Activated CD4-positive, alpha-beta T cell treated with anti-CD3 and anti-CD28 coated beads for 1 hour (primary cell): ENCODE results near the gene PMM2.
"Not testable (repeated sequence)": the region's sequence is repeated elsewhere in the genome, so short reads cannot be mapped to it uniquely, and the experiment has no call there.

ENCODE experiments used
- DNase-seq: peaks from one replicate; pipeline ENCODE4 v3.0.0-alpha.2; 2020

Gene PMM2

DNA sequence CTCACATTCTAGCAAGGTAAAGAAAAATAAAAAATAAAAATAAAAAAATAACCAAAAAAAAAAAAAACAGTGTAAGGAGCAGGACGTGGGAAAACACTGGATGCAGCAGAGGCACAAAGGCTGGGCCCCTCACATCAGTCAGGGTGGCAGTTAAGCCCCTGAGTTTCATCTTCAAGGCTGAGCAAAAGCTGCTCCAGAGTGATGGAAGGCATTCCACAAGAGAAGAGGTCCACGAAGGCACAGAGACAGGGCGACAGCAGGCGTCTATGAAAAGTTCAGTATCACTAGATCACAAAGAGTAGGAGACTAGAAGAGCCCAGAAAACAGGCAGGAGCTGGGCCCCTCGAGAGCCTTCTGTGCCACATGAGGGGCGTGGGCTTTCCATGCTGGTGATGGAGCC is 12.2 kb upstream of the PMM2 start:
- DNase-seq = no peak

DNA sequence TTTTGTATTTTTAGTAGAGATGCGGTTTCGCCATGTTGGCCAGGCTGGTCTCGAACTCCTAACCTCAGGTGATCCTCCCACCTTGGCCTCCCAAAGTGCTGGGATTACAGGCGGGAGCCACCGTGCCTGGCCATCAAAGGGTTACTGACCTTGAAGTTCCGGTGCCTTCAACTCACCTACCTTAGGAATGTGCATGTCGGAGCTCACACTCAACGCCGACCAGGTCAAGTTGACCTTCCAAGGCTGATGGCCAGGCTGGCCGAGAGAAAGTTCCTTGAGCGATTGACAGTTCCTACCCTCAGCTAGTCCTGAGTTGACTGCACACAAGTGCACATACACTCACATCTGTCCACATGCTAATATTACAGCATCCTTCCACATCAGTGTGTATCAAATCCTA is 11.3 kb upstream of the PMM2 start:
- DNase-seq = not testable (repeated sequence)

DNA sequence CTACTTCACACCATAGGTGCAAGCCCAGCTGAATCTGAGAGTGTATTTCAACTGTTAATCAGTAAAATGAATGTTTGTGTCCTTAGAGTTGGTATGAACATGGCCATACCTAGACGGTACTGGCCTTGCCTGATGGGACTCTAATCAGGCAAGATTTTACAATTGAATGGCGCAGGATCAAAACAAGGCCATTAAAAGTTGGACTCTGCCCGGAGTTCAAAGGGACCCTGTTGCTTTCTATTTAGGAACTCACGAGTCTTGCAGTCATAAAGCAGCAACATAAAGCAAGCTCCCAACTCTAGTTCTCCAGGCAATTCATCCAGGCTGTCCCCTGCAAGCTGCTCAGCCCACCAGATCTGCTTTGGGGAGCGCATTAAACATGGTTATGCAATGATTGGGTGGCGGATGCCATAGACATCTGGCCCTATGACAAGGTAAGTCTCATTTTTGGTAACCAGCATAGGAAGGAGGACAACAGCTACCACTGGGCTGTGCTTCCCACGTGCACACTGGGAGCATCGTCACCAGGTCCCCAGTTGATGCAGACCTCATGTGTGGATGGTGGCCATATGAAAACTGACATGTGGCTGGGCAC is 9.0 kb upstream of the PMM2 start:
- DNase-seq = no peak

DNA sequence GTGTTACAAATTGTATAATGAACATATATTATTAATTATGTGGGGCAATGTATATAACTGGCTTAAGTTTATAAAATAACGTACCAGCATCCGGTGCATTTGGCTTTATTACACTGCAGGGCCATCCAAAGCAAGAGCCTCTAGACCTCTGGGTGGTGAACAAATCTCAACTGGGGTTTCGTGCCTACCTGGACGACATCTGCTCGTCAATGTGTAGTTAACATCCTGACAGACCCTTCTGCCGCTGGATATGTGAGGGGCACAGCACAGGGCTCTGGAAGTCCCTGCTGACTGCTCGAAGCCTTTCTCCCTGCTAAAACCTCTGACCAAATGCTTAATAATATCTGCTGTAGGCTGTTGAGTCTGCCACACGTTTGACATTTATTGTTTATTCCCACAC is 2.5 kb upstream of the PMM2 start:
- no peak for DNase-seq

DNA sequence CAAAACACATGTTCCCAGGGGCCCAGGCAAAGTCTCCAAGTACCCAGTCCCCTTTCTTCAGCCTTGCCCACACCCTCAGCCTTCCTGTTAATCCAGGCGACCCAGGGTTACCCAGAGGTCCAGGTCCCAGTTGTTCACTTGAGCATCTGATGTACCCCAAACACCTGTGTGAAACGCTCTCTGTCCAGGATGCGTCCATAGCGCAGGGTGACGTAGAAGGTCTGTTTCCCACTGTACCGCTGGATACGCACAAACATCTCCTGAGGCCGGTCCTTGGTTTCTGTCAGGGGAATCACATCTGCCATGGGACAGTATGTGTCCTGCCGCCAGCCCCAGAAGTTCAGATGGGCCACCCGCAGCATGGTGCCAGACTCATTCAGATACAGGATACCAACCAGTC is 1.8 kb upstream of the PMM2 start:
- no peak for DNase-seq

DNA sequence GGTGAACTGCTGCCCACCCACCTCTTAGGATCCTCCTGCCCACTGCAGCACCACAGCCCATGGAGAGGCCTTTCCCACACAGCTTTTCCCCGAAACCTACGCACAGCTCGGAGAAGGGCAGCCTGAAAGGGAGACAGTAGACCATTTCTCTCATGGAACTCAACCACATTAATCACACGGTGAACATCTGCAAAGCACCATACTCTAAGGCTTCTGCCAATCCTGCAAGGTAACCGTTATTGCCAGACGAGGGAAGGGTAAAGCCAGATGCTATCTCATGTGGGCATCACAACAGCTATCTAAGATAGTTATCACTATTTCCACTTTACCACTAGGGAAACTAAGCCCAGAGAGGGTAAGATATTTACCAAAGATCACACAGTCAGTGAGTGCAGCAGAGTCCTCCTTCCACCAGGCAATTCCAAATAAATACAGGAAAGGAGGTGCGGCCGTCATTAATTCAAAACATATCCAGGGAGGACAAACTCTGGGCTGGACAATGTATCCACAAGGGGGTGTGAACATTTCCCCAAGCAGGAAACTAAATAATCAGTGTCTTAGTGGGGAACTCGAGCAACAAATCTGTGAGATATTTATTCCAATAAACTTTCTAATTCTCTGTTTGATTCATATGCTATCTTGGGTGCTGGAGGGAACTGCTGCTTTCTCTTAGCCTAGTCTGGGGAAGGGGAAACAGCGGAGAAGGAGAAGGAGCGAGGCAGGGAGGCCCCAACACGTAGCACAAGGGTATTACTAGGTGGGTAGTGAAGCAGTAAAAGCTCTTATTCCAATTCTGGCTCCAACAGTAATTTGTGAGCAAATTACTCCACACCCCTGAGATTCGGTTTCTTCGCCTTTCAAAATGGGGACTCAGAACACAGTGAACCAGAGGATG is 923 bp upstream of the PMM2 start:
- no peak for DNase-seq

DNA sequence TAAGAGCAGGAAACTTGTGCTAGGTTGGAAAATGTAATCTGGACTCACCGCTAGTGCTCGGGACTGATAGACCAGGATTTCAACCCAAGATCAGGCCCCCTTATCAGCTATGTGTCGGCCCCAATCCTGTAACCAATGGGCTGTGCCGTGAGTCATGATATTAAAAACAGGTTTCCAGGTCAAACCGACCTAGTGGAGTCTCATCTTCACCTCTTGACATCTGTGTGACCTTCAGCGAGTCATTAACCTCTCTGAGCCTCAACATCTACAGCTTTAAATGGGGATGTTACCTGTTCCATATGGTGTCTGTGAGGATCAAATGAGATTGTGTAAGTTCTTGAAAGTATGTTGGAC is 512 bp downstream of the PMM2 start:
- DNase-seq = no peak

DNA sequence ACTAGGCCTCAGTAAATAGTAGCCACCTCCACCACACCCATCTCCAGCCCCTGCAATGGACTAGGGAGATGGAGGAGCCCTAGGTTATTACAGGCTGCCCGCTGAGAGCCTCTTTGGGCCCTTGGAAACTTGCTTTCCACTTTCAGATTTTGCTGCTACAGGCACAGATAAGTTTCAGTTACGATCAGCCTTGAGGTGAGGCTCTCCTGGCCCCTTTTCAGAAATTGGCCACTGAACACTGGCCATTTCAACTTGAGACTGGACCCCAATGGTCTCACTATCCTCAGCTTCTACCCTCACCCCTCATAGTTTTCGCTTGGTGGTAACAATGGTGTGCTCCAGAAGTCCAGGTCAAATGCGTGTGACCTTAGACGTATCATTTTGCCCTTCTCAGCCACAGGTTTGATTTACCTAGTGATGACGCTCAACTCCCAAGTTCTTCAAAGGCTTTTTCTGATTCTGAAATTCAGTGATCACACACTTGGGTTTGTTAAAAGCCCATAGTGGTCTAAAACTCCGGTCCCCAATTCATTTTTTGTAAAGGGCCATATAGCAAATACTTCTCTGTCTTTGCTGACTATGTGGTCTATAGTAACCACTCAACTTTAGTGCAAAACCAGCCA is 1.0 kb downstream of the PMM2 start:
- no peak for DNase-seq

DNA sequence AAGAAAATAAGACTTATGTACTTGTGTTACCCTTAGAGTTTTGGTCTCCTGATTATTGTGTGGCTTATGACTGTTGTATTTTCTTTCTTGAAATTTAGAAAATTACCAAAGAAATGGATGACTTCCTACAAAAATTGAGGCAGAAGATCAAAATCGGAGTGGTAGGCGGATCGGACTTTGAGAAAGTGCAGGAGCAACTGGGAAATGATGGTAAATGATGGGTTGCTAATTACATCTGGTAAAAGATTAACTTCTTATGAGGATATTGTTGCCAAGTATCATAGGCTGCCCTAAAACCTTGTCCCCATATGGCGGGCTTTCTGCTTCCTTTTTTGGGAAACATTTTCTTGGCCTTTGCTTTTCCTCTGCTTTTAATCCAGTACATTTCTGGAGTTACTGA is 4.1 kb downstream of the PMM2 start:
- DNase-seq = no peak

DNA sequence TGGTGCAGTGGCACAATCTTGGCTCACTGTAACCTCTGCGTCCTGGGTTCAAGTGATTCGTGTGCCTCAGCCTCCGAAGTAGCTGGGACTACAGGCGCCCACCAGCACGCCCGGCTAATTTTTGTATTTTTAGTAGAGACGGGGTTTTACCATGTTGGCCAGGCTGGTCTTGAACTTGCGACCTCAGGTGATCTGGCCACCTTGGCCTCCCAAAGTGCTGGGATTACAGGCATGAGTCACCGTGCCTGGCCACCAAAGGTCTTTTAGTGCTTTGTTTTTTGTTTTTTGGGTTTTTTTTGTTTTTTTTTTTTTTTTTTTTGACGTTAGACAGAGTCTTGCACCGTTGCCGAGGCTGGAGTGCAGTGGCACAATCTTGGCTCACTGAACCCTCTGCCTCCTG is 6.1 kb downstream of the PMM2 start:
- DNase-seq = not testable (repeated sequence)

DNA sequence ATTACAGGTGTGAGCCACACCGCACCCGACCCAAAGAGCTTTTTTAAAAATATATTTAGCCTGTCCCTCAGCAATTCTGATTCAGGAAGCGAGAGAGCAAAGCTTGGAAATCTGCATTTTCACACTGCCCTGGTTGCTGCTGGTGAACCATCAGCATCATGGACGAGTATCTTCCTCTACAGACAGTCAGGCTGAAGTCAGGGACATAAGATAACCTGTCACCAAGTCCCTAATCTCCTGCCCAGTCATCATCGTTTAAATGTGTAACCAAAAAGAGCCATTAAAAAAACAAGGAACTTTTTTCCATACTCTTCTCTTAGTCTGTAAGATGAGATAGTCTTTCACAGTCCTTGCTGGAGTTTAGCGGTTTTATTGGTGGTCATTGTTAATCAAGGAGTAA is 6.7 kb downstream of the PMM2 start:
- no peak for DNase-seq

DNA sequence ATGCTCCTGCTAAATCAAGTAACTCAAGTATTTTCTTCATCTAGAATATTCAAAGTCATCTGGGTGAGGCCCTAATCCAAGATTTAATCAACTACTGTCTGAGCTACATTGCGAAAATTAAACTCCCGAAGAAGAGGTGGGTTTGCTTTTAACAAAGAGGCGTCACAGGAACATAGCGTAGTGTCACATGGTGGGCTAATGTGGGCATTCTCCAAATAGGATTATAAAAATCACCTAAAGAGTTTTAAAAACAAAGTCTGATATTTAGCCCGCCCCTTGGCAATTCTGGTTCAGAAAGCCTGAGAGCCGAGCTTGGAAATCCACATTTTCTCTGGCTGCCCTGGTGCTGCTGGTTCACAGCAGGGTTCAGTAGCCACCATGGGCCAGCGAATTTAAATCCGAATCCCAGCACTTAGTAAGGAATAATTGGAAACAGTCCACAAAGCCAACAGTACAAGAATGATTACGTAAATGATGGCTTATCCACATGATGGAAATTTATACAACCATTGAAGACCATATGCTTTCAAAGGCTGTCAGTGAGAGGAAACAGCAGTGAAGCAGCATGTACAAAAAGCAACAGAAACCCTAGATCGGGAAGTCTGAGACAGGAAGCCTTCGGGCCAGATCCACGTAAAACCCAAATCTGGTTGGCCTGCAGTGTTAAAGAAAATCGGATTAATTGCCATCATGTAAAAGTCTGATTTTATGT is 8.8 kb downstream of the PMM2 start:
- no peak for DNase-seq

DNA sequence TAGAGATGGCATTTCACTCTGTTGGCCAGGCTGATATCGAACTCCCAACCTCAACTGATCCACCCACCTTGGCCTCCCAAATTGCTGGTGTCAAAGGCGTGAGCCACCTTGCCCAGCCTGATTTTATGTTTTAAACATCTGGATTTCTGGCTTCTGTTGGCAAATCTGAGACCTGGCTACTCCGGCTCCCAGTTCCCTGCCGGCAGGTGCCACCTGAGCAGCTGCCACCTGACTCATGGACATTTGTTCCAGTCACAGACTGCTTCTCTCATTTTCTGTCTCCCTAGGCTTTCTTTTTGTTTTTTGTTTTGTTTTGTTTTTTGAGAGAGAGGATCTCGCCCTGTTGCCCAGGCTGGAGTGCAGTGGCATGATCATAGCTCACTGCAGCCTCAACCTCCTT is 9.6 kb downstream of the PMM2 start:
- no peak for DNase-seq

DNA sequence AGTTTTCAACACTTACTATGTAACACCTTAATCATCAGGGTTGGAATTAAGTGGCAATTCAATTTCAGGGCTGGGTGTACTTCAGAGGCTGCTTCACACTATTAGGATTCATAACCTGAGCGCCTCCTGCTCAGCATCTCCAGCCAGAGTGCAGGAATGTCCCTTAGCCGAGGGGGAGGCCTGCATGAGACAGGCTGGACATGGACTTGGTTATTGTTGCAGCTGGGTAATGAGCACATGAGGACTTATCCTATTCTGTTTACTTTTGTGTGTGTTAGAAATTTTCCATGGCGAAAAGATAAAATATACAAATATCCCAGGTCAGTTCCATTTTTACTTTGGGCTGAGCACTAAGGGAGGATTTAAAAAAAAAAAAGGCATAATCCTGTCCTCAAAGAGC is 10.4 kb downstream of the PMM2 start:
- no peak for DNase-seq

DNA sequence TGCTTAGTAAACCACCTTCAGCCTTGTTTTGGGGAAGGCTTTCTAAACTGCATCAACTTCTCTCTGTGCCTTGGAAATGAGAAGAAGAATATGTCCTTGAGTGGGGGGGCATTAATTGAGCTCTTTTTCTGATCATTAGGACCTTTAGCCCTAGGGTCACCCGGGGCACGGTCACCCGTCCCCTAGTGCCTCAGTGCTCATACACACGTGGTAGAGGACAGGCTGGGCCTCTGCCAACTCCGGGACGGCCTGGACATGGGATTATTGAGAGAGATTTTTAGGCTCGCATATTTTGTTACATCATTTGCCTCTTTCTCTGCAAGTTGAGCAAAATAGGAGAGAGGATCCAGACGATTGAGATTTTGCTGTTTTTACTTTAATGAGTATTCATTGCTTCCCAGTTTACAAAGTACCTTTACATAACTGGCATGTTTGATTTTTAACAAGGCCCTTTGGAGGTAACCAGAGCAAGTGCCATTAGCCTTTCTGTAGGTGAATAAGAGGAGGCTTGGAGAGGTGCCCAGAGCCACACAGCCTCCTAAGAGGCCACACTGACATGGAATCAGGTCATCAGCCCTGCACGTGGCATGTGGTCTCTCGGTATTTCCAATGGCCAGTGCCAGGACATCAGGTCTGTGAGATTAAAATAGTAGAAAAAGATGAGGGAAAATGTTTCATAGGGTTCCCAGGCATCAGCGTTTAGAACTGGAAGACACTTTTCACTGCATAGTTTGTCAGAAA is 11.1 kb downstream of the PMM2 start:
- no peak for DNase-seq

DNA sequence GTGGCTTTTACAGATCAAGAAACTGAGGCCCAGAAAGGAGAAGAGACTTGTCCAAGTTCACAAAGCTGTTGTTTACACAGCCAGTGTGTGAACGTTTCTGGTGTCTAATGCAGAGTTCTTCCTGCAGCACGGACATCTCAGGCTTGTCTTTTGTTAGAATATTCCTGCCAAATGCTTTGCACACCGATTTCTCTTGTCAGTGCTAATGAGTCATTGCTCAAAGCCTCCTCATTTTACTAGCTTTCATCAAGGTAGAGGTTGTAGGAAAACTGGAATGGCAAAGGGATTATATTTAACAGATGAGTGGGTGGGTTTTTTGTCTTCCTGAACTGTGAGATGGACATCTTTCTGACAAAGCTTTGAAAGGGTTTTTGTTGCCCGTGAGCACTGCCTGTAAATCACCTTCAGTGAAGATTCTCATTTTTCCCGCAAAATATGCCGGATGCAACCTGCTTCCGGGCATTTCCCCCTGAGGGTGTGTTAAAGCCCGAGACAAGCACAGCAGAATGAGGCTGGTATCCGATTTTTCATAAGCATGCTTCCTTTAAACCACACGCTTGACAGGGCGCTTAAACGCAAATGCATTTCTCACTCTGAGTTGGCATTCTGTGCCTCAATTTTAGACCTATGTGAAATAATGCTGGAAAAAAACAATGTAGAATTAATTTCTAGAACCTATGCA is 14.7 kb downstream of the PMM2 start:
- no peak for DNase-seq

DNA sequence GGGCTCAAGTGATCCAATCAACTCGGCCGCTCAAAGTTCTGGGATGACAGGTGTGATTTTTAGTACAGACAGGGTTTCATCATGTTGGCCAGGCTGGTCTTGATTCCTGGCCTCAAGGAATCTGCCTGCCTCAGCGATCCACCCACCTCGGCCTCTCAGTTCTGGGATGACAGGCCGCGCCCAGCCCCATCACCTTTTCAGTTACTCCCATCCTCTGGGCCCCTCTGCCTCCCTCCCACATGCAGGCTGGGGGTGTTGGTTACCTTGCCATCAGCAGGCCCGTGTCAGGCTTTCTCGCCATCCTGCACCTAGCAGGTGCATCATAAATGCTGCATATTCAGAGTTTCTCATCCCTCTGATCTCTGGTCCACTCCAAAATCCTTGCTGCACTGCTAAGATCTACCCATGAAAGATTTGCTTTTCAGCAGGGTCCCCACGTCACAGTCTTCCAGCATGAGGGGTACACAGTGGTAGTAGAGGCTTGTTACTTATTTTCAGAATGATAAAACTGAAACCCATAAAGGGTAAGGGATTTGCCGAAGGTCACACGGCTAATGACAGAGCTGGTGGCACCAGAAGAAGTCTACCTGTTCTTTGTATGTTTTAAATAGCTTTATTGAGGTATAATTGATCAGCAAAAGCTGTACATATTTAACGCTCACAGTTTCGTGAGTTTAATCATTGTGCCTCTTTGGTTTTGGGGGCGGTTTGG is 16.6 kb downstream of the PMM2 start:
- no peak for DNase-seq

DNA sequence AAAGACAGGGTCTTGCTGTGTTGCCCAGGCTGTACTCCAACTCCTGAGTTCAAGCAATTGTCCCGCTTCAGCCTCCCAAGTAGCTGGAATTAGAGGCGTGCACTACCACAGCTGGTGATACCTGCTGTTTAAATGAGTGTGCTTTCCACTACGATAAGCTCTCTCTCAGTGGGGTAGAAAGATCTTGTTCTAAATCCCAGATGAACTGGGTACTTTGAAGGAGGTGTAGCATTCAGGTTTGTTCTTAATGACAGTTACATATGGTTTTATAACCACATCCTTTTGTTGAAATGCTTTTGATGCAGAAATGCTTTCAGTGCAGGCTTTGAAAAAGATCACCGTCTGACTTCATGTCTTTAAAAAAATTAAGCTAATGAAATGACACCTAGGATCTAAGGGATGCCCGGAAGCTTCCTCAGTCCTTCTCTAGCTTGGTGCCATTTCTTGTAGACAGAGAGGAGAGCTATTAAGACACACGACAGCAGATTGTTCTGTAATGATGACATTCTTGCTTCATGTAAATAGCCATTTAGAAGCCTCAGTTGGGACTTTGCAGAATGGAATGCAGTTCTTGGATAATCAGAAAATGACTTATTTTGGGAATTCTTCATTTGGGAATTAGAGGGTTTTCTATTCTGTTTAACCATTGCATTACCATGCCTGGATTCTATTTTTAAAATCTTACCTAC is 19.5 kb downstream of the PMM2 start:
- no peak for DNase-seq

DNA sequence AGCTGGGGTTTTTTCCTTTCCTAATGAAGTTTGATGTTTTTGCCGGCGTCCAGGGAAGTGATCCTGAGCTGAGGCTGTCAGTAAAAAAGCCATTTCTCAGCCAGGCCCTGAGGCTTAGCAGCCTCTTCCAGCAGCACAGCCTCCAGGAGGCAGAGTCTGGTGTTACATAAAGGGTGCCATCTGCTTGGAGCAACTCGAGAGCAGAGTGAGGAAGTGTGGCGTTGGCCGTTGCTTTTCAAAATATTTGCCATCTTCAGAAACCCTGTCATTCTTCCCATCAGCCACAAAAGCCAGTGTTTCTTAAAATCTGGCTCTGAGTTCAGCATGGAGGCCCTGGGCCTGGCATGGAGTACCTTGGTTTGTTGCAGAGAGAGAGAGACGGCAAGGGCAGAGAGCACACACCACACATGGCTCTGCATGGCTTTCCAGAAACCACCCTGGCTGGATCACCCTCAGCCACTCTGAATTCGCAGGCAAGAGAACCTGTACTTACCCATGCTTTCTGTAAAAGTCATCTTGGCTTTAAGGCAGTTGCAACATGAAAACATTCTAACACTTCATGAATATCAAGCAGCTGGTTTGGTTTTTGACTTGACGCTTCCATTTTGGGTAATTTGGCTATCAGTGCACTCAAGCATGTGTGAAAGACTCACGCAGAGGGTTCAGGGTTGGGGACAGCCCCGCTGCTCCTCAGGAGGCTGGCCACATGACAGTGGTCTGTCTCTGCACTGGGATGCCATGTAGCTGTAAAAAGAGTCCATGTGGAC is 21.0 kb downstream of the PMM2 start:
- no peak for DNase-seq

DNA sequence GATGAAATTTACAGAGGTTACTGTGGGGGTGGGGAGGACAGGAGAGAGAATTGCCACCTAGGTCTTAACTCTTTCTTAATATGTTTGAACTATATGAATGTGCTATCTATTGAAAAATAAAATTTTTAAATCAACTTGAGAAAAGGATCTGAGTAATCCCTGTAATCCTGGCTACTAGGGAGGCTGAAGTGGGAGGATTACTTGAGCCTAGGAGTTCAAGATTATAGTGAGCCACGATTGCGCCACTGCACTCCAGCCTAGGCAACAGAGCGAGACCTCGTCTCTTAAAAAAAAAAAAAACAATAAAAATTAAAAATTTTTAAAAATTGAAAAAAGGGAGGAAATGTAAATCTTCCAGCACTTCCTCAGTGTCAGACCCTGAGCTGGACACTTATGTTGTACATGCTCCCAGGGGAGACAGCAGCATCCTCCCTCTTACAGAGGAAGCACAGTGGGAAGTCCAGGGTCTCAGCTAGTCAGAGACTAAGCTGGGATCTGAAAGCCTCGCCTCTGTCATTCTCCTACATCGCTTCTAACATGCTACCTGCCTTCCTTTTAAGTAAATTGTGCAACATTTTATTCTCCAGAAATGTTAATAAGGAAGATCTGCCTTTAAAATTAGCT is 21.9 kb downstream of the PMM2 start:
- no peak for DNase-seq
